ENCODE data around the gene ARPC5. TPM values are rescaled to one million over a fixed set of nuclear protein-coding genes. Genes with fewer than 3 reads are reported as not detected.
"Not testable (repeated sequence)": the region's sequence is repeated elsewhere in the genome, so short reads cannot be mapped to it uniquely, and the experiment has no call there.

The ARPC5 gene
- 112 and 312 TPM in 2 replicates for total RNA-seq (ENCODE audit: low replicate concordance)

GRCh38 chr1:183635606-183636333 lies at the start of gene ARPC5:
Gene ARPC5, minus strand, starts transcription at chr1:183635783. Its CDS starts 124 bp downstream, at chr1:183635659.
- H3K4me3 ChIP-seq (ENCODE audit: low read depth, low read length), result peak within 1 kb of the TSS; percentile 91
- peak; percentile 98 for DNase-seq (ENCODE audit: low read depth)
- TF ChIP-seq, protein P1, sequence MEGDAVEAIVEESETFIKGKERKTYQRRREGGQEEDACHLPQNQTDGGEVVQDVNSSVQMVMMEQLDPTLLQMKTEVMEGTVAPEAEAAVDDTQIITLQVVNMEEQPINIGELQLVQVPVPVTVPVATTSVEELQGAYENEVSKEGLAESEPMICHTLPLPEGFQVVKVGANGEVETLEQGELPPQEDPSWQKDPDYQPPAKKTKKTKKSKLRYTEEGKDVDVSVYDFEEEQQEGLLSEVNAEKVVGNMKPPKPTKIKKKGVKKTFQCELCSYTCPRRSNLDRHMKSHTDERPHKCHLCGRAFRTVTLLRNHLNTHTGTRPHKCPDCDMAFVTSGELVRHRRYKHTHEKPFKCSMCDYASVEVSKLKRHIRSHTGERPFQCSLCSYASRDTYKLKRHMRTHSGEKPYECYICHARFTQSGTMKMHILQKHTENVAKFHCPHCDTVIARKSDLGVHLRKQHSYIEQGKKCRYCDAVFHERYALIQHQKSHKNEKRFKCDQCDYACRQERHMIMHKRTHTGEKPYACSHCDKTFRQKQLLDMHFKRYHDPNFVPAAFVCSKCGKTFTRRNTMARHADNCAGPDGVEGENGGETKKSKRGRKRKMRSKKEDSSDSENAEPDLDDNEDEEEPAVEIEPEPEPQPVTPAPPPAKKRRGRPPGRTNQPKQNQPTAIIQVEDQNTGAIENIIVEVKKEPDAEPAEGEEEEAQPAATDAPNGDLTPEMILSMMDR (IDR thresholded peaks at IDR 0.05; ENCODE audit: insufficient read depth, low read length), result peak; percentile 3

DNA sequence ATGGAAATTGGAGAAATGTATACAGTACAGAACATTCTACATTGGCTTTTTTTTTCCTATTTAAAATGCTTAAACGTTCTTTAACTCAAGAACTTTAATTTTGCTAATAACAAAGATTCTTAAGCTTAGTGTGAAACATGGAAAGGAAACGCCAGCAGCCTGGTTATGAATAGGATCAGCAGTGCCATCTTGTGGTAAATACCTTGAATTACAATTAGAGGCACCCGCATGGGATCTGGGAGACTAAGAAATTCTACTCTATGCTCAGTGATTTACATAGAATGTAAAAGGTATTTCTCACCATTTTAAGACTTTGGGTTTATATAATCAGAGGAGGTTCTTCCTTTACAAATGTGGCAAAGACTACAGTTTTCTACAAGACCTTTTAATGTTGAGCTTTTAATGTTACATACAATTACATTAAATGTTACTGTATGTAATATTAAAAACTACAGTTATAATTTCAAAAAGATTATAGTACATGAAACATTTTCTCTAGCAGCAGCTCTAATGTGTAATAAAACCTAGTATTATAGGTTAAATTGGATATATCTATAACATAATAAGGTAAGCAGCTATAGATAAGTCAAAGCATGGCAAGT lies 49.6 kb upstream of the ARPC5 start:
- TF ChIP-seq, protein P1 (IDR thresholded peaks at IDR 0.05; ENCODE audit: insufficient read depth, low read length), result peak; percentile 71
- DNase-seq (ENCODE audit: low read depth), result peak; percentile 78
- no peak overlapping the region for H3K4me3 ChIP-seq (ENCODE audit: low read depth, low read length)

GRCh38 chr1:183679363-183679762 lies 43.8 kb upstream of the ARPC5 start:
- not testable (repeated sequence) for DNase-seq (ENCODE audit: low read depth); H3K4me3 ChIP-seq (ENCODE audit: low read depth, low read length)

DNA sequence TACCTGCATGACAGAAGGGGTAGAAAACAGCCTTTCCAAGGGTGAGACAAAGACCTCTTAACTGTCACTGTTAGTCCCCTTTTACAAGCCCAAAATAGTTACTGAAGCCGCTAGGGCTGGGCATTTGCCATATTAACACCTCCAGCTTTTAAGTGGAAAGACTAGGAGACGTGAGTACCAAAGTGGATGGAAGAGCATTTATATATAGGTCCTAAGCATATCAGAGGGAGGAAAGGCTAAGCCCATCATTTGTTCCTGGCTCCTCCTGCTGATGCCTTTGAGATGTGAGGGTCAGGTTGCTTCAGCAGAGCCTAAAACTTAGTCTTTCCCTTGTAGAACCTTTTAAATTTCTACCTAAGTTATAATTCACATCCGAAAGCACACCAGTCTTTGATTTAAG lies 43.2 kb upstream of the ARPC5 start:
- TF ChIP-seq, protein P1 (IDR thresholded peaks at IDR 0.05; ENCODE audit: insufficient read depth, low read length), result no peak
- no peak for DNase-seq (ENCODE audit: low read depth)
- H3K4me3 ChIP-seq (ENCODE audit: low read depth, low read length), result no peak overlapping the region

- DNase-seq (ENCODE audit: low read depth), result peak; percentile 70
- TF ChIP-seq, protein P1 (IDR thresholded peaks at IDR 0.05; ENCODE audit: insufficient read depth, low read length), result no peak
- H3K4me3 ChIP-seq (ENCODE audit: low read depth, low read length), result no peak overlapping the region
These were observed 41.1 kb upstream of the ARPC5 start for GRCh38 chr1:183676586-183677189.

GRCh38 chr1:183675883-183676585 lies 40.5 kb upstream of the ARPC5 start:
- no peak overlapping the region for H3K4me3 ChIP-seq (ENCODE audit: low read depth, low read length)
- DNase-seq (ENCODE audit: low read depth), result no peak
- TF ChIP-seq, protein P1 (IDR thresholded peaks at IDR 0.05; ENCODE audit: insufficient read depth, low read length), result no peak

DNA sequence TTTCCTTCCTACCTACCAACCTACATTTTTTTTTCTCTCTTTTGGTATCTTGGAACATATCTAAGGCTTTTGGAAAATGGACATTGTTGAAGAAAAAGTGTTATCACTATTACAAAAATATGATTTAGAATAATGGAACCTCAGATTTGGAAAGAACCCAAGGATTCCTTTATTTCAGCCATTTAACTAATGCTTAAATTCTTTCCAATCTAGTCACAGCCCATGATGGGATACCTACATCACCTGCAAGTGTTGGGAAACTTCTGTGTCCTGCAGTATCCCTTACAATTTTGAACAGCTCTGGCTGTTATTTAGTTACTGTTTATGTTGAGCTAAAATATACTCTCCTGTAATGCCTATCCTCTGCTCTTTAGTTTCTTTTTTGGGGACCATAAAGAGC lies 39.8 kb upstream of the ARPC5 start:
- TF ChIP-seq, protein P1 (IDR thresholded peaks at IDR 0.05; ENCODE audit: insufficient read depth, low read length), result no peak
- DNase-seq (ENCODE audit: low read depth), result peak; percentile 52

More for the DNA sequence above, 39.8 kb upstream of the ARPC5 start:
- no peak overlapping the region for H3K4me3 ChIP-seq (ENCODE audit: low read depth, low read length)
